RWPE2 (cell line): ENCODE results near the gene TRIM72.

Experiments
- ATAC-seq: fragments of 200-7000 bp; cut with Tn5 transposase; 3 replicates; pipeline ENCODE4 v1.9.1; 2021; ENCODE audit warnings: low read depth
- DNase-seq: peaks from one replicate; pipeline ENCODE4 v3.0.0-alpha.2; 2020; ENCODE audit warnings: low spot score
- H3K27ac ChIP-seq: fragments of 450-650 bp; 2 replicates; pipeline ENCODE4 v1.5.1; 2017; ENCODE audit warnings: mild to moderate bottlenecking; ENCODE audit not compliant: poor library complexity, severe bottlenecking
- H3K27me3 ChIP-seq: fragments of 250-450 bp; sonication (Bioruptor Pico); 2 replicates; pipeline ENCODE4 v1.5.1; 2021; ENCODE audit warnings: mild to moderate bottlenecking, moderate library complexity; ENCODE audit not compliant: insufficient read depth, poor library complexity, severe bottlenecking
- H3K36me3 ChIP-seq: fragments of 250-450 bp; sonication (Bioruptor Pico); 2 replicates; pipeline ENCODE4 v1.5.1; 2020; ENCODE audit warnings: low read depth, mild to moderate bottlenecking, moderate library complexity
- H3K4me1 ChIP-seq: fragments of 250-450 bp; sonication (Bioruptor Pico); 2 replicates; pipeline ENCODE4 v1.5.1; 2021; ENCODE audit warnings: mild to moderate bottlenecking, moderate library complexity; ENCODE audit not compliant: insufficient read depth, poor library complexity, severe bottlenecking
- H3K4me3 ChIP-seq: fragments of 250-450 bp; sonication (Bioruptor Pico); 2 replicates; pipeline ENCODE4 v1.5.1; 2021; ENCODE audit warnings: mild to moderate bottlenecking, moderate library complexity; ENCODE audit not compliant: severe bottlenecking
- H3K9me3 ChIP-seq: fragments of 250-450 bp; sonication (Bioruptor Pico); 2 replicates; pipeline ENCODE4 v1.5.1; 2021; ENCODE audit warnings: mild to moderate bottlenecking, moderate library complexity; ENCODE audit not compliant: severe bottlenecking
- TF ChIP-seq, protein P1 (sequence below): fragments of 450-650 bp; IDR thresholded peaks from one replicate; pipeline ENCODE4 v1.5.1; 2017; ENCODE audit warnings: mild to moderate bottlenecking, moderate library complexity; ENCODE audit not compliant: poor library complexity, severe bottlenecking

TRIM72 gene

DNA sequence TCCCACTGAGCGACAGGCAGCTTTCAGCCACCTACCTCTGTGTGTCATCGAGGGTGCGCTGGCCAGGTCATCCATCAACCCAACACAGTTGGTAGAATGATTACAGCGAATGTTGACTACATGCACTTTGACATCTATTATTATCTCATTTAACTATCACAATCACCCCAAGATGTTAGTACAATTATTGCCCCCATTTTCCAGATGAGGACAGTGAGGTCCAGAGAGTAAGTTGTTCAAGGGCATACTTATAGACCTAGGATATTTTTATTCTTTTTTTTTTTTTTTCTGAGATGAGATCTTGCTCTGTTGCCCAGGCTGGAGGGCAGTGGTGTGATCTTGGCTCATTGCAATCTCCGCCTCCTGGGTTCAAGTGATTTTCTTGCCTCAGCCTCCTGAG is 37.5 kb downstream of the TRIM72 start:
- Histone ChIP-seq H3K9me3 (no peaks in the 10 kb centered on the region), H3K4me3 (no peak overlapping the region), H3K36me3 (no peaks in the 10 kb centered on the region), H3K27ac (no peak overlapping the region), H3K4me1 (no peaks in the 10 kb centered on the region), H3K27me3 (no peaks in the 10 kb centered on the region)
- no peak for DNase-seq
- TF ChIP-seq, protein P1, sequence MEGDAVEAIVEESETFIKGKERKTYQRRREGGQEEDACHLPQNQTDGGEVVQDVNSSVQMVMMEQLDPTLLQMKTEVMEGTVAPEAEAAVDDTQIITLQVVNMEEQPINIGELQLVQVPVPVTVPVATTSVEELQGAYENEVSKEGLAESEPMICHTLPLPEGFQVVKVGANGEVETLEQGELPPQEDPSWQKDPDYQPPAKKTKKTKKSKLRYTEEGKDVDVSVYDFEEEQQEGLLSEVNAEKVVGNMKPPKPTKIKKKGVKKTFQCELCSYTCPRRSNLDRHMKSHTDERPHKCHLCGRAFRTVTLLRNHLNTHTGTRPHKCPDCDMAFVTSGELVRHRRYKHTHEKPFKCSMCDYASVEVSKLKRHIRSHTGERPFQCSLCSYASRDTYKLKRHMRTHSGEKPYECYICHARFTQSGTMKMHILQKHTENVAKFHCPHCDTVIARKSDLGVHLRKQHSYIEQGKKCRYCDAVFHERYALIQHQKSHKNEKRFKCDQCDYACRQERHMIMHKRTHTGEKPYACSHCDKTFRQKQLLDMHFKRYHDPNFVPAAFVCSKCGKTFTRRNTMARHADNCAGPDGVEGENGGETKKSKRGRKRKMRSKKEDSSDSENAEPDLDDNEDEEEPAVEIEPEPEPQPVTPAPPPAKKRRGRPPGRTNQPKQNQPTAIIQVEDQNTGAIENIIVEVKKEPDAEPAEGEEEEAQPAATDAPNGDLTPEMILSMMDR, result no peak
- no peak for ATAC-seq

DNA sequence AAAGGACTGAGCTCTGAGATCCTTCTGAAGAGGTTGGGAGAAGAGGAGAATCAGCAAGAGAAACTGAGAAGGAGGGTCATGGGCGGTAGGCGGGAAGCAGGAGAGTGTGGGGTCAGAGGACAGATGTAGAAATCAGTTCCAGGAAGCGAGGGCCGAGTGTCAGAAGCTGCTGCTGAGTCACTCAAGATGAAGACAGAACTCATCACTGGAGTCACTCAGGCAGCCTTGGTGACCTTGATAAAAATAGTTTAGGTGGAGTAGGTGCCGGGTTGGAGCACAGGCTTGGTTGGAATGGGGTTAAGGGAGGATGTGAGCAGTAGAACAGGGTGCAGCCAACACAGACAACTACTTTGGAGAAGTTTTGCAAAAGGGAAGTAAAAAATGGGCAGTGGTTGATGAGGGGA is 39.7 kb downstream of the TRIM72 start:
- no peak overlapping the region for H3K27ac ChIP-seq
- H3K36me3 ChIP-seq, result no peaks in the 10 kb centered on the region
- TF ChIP-seq, protein P1, result no peak
- no peaks in the 10 kb centered on the region for H3K9me3 ChIP-seq
- H3K4me3 ChIP-seq, result no peak overlapping the region
- DNase-seq (no peak), ATAC-seq (no peak)
- H3K27me3 ChIP-seq, result no peaks in the 10 kb centered on the region
- no peaks in the 10 kb centered on the region for H3K4me1 ChIP-seq

DNA sequence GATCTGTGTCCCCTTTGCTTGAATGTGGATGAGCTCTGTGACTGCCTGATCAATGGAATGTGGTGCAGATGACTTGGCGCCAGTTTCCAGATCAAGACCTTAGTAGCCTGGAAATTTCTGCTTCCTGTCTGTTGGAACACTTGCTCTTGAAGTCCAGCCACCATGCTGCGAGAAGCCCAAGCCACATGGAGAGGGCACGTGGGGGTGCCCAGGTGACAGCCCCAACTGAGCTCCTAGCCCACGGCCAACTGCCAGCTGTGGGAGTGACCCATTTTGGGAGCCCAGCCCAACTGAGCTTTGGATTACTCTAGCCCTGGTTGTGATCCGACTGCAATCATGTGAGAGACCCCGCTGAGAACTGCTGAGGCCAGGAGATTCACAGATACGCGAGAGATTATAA is 42.5 kb downstream of the TRIM72 start:
- Histone ChIP-seq H3K4me1 (no peaks in the 10 kb centered on the region), H3K27ac (no peak overlapping the region), H3K36me3 (no peaks in the 10 kb centered on the region), H3K9me3 (no peaks in the 10 kb centered on the region), H3K4me3 (no peak overlapping the region), H3K27me3 (no peaks in the 10 kb centered on the region)
- no peak for ATAC-seq
- TF ChIP-seq, protein P1, result no peak
- DNase-seq, result peak; percentile 19

DNA sequence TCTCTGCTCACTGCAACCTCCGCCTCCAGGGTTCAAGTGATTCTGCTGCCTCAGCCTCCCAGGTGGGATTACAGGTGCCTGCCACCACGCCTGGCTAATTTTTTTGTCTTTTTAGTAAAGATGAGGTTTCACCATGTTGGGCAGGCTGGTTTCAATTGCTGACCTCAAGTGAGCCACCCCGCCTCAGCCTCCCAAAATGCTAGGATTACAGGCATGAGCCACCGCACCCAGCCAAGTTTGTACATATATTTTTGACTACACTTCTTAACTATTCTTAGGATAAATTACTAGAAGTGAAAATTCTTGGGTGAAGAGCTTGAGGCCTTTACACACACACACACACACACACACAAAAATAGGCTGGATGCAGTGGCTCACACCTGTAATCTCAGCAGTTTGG is 44.4 kb downstream of the TRIM72 start:
- H3K27ac ChIP-seq, result no peak overlapping the region
- no peaks in the 10 kb centered on the region for H3K27me3 ChIP-seq
- no peak overlapping the region for H3K4me3 ChIP-seq
- TF ChIP-seq, protein P1, result no peak
- no peaks in the 10 kb centered on the region for H3K9me3 ChIP-seq
- DNase-seq (peak; percentile 7), ATAC-seq (no peak)
- no peaks in the 10 kb centered on the region for H3K4me1 ChIP-seq
- no peaks in the 10 kb centered on the region for H3K36me3 ChIP-seq

DNA sequence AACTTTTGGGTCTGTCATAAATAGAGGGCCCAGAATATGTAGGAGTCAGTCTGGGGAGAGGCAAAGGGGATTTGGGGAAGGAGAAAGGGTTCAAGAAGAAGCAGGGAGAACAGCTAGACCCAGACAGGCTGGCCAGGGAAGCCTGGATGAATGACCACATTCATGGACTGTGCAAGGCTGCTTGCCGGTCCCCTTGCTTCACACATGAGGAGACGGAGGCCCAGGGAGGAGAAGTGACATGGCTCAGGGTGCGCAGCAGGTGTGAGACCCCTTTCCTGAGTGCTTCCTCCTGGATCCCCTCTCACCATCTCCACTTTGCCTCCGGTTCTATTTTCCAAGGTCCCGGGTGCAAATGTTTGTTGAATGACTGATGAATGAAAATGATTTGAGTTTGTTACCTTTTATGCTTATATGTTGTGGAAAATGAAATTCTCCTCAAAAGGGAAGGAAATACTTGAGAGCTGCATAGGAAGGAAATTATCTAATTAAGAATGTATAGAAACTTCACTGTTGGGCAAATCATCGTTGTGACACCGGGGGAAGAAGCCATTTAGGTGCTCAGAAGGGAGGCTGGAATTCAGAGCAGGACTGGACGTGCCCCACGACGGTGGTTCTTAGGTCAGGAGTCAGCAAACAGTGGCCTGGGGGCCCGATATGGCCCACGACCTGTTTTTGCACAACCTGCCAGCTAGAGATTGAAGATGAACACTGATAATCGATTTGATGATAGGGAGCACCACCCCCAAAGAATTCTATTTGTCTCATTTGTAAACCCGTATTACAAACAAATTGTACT is 46.4 kb downstream of the TRIM72 start:
- TF ChIP-seq, protein P1, result no peak
- Histone ChIP-seq H3K27me3 (no peaks in the 10 kb centered on the region), H3K9me3 (no peaks in the 10 kb centered on the region), H3K4me3 (no peak overlapping the region), H3K36me3 (no peaks in the 10 kb centered on the region), H3K4me1 (no peaks in the 10 kb centered on the region), H3K27ac (no peak overlapping the region)
- ATAC-seq, result no peak
- peak; percentile 42 for DNase-seq
